DMS153 treated with DMSO at 0.1 percent for 48 hours (cell line): ENCODE results near the gene MAP7.

ENCODE experiments used
- DNase-seq: peaks from one replicate; lab custom pipeline; 2025; ENCODE audit not compliant: unreplicated experiment; lab: John Stamatoyannopoulos, UW

The MAP7 gene

DNA sequence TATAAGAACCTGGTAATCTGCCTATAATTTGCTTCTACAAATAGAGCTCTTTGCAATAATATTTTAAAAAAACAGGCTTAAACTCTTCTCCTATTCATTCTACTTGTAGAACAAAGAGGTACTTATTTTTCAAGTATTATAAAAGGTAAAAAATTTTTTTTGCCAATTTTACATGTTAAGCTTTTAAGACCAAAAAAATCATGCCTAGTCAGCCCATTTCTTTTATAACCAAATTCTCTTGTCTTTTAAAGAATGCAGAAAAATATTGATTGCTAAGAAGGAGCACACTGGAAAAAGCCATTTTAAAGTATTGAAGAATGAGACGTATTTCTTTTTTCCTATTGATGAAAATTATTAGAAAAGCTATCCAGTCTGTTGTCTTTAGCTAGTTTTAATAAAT lies 206.5 kb downstream of the MAP7 start:
- no peak for DNase-seq

- no peak for DNase-seq
Measured at GRCh38 chr6:136343275-136343674, 206.9 kb downstream of the MAP7 start.

- DNase-seq: no peak
Measured at GRCh38 chr6:136341967-136342366, 208.3 kb downstream of the MAP7 start.

DNA sequence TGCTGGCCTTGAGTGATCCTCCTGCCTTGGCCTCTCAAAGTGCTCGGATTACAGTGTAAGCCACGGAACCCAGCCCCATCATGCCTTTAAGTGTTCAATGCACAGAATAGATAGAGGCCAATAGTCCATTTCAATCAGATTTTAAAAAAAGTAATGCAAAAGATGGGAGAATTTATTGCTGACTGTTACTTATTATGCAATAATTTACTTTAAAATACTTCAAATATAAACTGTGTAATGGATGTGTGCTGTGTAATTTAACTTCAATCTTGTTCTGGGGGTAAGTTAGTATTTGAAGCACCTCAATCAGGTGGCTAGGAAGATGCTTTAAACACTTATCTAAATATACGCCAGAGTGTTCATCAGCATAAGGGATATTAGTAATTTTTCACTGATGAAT lies 208.9 kb downstream of the MAP7 start:
- no peak for DNase-seq

DNA sequence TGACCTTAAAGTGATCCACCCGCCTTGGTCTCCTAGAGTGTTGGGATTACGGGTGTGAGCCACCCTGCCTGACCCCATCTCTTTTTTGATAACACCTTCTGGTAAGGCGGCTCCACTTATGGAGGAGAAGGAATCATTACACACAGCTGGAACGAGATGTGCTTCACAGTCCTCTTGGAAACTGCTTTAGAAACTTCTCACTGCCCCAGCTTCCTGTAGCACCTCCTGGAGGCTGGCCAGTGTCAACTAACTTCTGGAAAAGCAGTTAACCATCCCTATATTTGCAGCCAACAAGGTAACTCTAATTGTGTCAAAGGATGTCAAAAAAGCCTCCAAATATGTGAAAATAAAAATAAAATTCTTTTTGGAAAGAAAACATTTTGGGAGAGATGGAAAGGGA lies 211.7 kb downstream of the MAP7 start:
- DNase-seq: no peak

DNA sequence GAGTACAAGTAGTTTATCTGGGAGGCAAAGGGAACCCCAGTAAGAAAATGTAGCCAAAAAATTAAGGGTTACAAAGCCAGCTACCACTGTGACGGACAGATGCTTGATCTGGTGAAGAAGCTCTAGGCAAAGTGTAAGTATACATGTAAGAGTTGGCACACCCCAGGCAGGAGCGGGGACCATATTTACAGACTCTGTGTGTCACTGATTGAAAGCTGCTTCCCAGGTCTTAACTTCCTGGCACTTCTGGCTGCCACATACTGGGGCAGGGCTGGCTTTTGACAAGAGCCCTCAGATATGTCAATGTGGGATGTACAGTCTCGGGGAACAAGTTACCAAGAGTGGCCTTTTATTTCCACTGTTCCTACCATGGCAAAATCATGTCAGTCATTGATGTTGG lies 212.6 kb downstream of the MAP7 start:
- no peak for DNase-seq

GRCh38 chr6:136337121-136337520 lies 213.1 kb downstream of the MAP7 start:
- no peak for DNase-seq

- no peak for DNase-seq
Measured at GRCh38 chr6:136335736-136336363, 214.4 kb downstream of the MAP7 start.

- no peak for DNase-seq
Measured at GRCh38 chr6:136334853-136335252, 215.4 kb downstream of the MAP7 start.

GRCh38 chr6:136334465-136334846 lies 215.8 kb downstream of the MAP7 start:
- no peak for DNase-seq

DNA sequence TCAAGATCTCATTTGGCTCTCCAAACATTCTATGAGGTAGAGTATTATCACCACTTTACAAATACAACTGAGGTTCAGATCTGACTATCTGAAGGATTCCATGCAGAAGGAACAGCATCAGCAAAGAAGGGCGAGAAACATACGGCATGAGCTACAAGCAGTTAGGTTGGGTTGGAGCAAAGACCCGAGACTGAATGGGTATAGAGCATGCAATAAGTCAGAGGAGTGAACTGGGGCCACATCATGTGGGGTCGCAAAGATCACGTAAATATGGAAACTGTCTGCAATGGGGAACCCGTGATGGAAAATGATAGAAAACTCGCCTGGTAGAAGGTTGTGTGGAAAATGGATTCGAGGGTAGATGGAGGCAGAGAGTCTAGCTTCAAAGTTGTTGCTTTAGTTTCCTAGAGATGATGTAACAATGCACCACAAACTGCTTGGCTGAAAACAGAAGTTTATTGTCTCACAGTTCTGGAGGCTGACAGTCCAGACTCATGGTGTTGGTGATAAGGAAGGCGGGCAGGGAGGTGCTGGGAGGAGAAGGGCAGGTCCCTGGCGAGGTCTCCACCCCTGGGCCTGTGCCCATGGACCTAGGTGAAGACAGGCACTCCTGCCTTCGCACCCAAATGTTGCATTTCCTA lies 216.3 kb downstream of the MAP7 start:
- no peak for DNase-seq

DNA sequence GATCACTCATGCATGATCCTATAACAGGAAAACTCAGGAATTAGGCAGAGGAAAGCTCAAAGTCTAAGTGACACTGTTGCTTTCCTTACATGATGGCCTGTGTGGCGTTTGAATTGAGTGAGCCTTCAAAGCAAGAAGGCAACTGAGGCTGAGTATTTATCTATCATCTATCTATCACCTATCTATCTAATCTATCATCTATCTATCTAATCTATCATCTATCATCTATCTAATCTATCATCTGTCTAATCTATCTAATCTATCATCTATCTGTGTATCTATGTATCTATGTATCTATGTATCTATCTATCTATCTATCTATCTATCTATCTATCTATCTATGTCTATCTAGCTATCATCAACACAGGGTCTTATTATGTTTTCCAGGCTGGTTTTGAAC lies 218.8 kb downstream of the MAP7 start:
- no peak for DNase-seq

GRCh38 chr6:136330634-136331033 lies 219.6 kb downstream of the MAP7 start:
- no peak for DNase-seq

DNA sequence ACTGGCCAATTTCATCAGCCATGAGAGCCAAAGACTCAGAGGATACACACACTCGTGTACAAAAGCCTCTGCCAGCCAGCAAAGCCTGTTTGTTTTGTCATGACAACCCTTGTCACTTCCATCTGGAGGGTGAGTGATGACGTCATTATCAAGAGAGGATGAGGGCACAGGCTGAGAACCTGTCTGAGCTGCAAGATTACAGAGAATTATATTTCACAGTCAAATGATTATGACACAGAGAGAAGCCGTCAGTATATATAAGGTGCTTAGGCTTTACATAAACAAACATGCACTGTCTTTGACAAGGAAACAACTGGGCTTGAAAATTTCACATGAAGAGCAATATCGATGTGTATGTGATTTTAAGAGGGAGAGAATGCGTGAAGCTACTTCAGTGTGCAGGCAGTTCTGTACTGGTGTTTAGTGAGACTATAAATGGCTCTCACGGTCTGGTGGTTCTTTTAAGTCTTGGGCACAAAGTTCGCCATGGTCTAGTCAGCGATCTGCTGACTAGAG lies 224.1 kb downstream of the MAP7 start:
- DNase-seq: peak; percentile 82

DNA sequence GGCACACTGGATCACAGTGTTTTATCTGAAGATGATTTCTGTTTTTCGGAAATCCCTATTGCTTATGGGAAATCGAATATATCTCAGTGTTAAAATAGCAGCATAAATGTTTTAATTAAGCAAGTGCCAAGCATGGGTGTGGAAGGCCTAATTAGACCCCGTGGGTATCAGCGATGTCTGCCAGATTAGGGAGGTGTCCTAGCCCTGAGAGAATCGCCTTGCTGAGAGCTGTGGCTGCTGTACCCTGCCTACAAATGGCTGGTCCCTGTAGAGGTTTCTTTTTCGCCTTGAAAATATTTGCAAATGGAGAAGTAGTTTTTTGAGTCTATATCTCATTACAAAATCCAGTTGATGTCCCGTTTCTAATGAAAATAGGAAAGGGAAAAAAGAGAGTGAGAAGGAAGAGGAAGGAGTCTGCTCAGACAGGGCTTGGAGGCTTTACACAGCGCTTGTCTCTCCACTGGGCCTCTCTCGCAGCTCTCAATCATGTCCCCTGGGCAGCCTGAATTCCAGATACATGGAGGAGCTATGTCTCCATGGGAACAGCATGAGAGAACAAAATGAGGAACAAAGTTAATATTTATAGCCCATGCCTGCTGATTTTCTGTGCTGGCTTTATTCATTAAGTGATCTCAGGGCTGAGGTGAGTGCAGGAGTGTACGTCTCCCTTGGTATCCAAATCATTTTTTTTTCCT lies 225.4 kb downstream of the MAP7 start:
- no peak for DNase-seq

- no peak for DNase-seq
Measured at GRCh38 chr6:136323431-136324112, 226.7 kb downstream of the MAP7 start.

DNA sequence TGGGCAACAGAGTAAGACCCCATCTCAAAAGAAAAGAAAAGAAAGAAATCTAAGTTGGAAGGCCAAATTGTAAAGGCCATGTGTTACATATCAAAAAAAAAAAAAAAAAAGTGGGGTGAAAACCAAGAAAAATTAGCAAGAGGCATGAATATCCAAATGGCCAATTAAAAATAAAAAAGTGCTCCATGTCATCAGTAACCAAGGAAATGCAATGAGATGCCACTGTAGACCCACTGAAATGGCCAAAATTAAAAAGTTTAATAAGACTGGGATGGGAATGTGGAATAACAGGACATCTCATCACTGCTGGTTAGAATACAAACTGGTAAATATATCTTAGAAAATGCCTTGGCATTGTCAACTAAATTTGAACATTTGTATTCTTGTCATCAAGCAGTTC lies 230.5 kb downstream of the MAP7 start:
- no peak for DNase-seq

- DNase-seq: no peak
Measured at GRCh38 chr6:136318676-136319075, 231.5 kb downstream of the MAP7 start.

GRCh38 chr6:136317971-136318370 lies 232.3 kb downstream of the MAP7 start:
- DNase-seq: no peak

GRCh38 chr6:136317021-136317694 lies 233.1 kb downstream of the MAP7 start:
- peak; percentile 78 for DNase-seq

DNA sequence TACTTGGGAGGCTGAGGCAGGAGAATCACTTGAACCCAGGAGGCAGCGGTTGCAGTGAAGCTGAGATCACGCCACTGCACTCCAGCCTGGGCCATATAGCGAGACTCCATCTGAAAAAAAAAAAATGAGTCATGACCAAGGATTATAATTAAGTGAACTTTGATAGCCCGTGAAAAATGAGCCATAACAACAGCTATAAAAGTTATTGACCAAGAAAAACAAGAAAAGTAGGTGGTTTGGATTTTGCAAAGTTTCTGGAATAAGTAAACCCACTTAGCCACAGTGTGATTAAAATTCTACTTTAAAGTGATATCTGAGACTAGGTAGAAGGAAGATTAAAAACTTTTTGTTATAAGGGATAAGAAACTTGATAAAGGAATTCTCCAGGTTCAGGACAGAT lies 234.6 kb downstream of the MAP7 start:
- no peak for DNase-seq
